Neural progenitor cell (in vitro differentiated cells): ENCODE results near the gene MAPRE2. TPM values are rescaled to one million over a fixed set of nuclear protein-coding genes. Genes with fewer than 3 reads are reported as not detected.

Experiments used
- DNase-seq: peaks from one replicate; pipeline ENCODE4 v3.0.0-alpha.2; 2016; ENCODE audit warnings: low spot score
- H2AFZ ChIP-seq: fragments of 200-600 bp; sonication (generic); replicated peaks from 2 replicates; pipeline ENCODE4 v1.6.1; 2016; ENCODE audit warnings: antibody characterized with exemption
- H3F3A ChIP-seq: fragments of 200-600 bp; sonication (generic); 2 replicates; pipeline ENCODE4 v1.6.1; 2016; ENCODE audit warnings: antibody characterized with exemption, low read depth
- H3K27ac ChIP-seq: fragments of 200-600 bp; sonication (generic); 2 replicates; pipeline ENCODE4 v1.5.1; 2016; ENCODE audit warnings: mild to moderate bottlenecking
- H3K27me3 ChIP-seq: fragments of 200-600 bp; sonication (generic); 2 replicates; pipeline ENCODE4 v1.6.1; 2016; ENCODE audit warnings: mild to moderate bottlenecking, moderate library complexity
- H3K36me3 ChIP-seq: fragments of 200-600 bp; sonication (generic); 2 replicates; pipeline ENCODE4 v1.5.1; 2016
- H3K4me1 ChIP-seq: fragments of 200-600 bp; sonication (generic); 2 replicates; pipeline ENCODE4 v1.6.1; 2016; ENCODE audit warnings: mixed run types
- H3K4me2 ChIP-seq: fragments of 200-600 bp; sonication (generic); 2 replicates; pipeline ENCODE4 v1.6.1; 2016
- H3K4me3 ChIP-seq: fragments of 200-600 bp; sonication (generic); 2 replicates; pipeline ENCODE4 v1.5.1; 2016
- H3K79me2 ChIP-seq: fragments of 200-600 bp; sonication (generic); 2 replicates; pipeline ENCODE4 v1.6.1; 2016; ENCODE audit warnings: low read depth
- H3K9ac ChIP-seq: fragments of 200-600 bp; sonication (generic); 2 replicates; pipeline ENCODE4 v1.6.1; 2016
- H3K9me3 ChIP-seq: fragments of 200-600 bp; sonication (generic); 2 replicates; pipeline ENCODE4 v1.5.1; 2016; ENCODE audit warnings: low read depth
- H4K20me1 ChIP-seq: fragments of 200-600 bp; sonication (generic); 2 replicates; pipeline ENCODE4 v1.6.1; 2016; ENCODE audit warnings: low read depth
- H3K27ac Mint-ChIP-seq: 3 replicates; pipeline ENCODE4 v1.8.0; 2021; ENCODE audit warnings: mixed read lengths
- H3K27me3 Mint-ChIP-seq: 2 replicates; pipeline ENCODE4 v1.8.0; 2022; ENCODE audit warnings: low read depth, mild to moderate bottlenecking, inconsistent platforms, moderate library complexity, mixed read lengths; ENCODE audit not compliant: insufficient read depth
- H3K36me3 Mint-ChIP-seq: 3 replicates; pipeline ENCODE4 v1.8.0; 2021; ENCODE audit warnings: mixed read lengths
- H3K4me1 Mint-ChIP-seq: 3 replicates; pipeline ENCODE4 v1.8.0; 2021; ENCODE audit warnings: mixed read lengths
- H3K4me3 Mint-ChIP-seq: 3 replicates; pipeline ENCODE4 v1.8.0; 2021; ENCODE audit warnings: mild to moderate bottlenecking, moderate library complexity, mixed read lengths
- H3K9me3 Mint-ChIP-seq: 3 replicates; pipeline ENCODE4 v1.8.0; 2020; ENCODE audit warnings: mixed read lengths
- EZH2 ChIP-seq: fragments of 200-600 bp; sonication (generic); IDR thresholded peaks from 2 replicates; pipeline ENCODE4 v1.6.1; 2017; ENCODE audit warnings: antibody characterized with exemption, mild to moderate bottlenecking, moderate library complexity
- EZH2phosphoT487 ChIP-seq: fragments of 200-600 bp; sonication (generic); IDR thresholded peaks from 2 replicates; pipeline ENCODE4 v1.6.1; 2017; ENCODE audit warnings: antibody characterized with exemption
- total RNA-seq: library from RNA; depleted of rRNA; stranded (reverse); fragments of >200 nt; gene quantifications from 2 replicates; pipeline ENCODE4 v1.2.3, GENCODE V29; 2015; ENCODE audit warnings: low replicate concordance
- TF ChIP-seq, protein P1 (sequence below): fragments of 200-600 bp; sonication (generic); IDR thresholded peaks from 2 replicates; pipeline ENCODE4 v1.5.1; 2017; ENCODE audit warnings: antibody characterized with exemption, mild to moderate bottlenecking

Gene MAPRE2
- total RNA-seq, 1 donor from 2014 or later: 34.6 TPM

DNA sequence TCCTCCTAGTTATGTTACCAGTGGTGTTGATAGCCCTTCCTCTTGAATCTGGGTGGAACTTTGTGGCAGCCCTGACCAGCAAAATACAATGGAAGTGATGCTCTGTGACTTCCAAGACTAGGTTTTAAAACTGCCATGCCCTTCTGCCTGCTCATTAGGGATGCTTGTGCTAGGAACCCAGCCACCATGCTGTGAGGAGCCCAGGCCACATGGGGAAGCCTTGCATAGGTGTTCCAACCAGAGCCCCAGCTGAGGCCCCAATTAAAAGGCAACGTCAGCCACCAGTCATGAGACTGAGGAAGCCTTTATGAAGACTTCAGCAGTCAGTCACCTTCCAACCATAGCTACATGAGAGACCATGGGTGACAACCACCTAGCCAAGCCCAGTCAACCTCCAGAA, 14.0 kb upstream of the MAPRE2 start:
- Histone ChIP-seq H3K4me2 (no peak overlapping the region), H3K27me3 (no peaks in the 10 kb centered on the region), H3K4me3 (no peak overlapping the region), H3K9ac (no peak overlapping the region), H3F3A (no peaks in the 10 kb centered on the region), H3K4me1 (no peaks in the 10 kb centered on the region), H3K27ac (no peak overlapping the region), H4K20me1 (no peaks in the 10 kb centered on the region), H2AFZ (peak overlapping the region; percentile 84), H3K9me3 (no peaks in the 10 kb centered on the region), H3K36me3 (no peaks in the 10 kb centered on the region), H3K79me2 (no peaks in the 10 kb centered on the region)
- Mint-ChIP-seq H3K27me3 (peaks cover 2% of the 10 kb centered on the region), H3K4me3 (no peak overlapping the region), H3K4me1 (peaks cover 17% of the 10 kb centered on the region), H3K9me3 (no peaks in the 10 kb centered on the region), H3K36me3 (no peaks in the 10 kb centered on the region), H3K27ac (no peak overlapping the region)
- TF ChIP-seq EZH2: no peak
- no peak for TF ChIP-seq EZH2phosphoT487
- TF ChIP-seq, protein P1, sequence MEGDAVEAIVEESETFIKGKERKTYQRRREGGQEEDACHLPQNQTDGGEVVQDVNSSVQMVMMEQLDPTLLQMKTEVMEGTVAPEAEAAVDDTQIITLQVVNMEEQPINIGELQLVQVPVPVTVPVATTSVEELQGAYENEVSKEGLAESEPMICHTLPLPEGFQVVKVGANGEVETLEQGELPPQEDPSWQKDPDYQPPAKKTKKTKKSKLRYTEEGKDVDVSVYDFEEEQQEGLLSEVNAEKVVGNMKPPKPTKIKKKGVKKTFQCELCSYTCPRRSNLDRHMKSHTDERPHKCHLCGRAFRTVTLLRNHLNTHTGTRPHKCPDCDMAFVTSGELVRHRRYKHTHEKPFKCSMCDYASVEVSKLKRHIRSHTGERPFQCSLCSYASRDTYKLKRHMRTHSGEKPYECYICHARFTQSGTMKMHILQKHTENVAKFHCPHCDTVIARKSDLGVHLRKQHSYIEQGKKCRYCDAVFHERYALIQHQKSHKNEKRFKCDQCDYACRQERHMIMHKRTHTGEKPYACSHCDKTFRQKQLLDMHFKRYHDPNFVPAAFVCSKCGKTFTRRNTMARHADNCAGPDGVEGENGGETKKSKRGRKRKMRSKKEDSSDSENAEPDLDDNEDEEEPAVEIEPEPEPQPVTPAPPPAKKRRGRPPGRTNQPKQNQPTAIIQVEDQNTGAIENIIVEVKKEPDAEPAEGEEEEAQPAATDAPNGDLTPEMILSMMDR: no peak
- no peak for DNase-seq

DNA sequence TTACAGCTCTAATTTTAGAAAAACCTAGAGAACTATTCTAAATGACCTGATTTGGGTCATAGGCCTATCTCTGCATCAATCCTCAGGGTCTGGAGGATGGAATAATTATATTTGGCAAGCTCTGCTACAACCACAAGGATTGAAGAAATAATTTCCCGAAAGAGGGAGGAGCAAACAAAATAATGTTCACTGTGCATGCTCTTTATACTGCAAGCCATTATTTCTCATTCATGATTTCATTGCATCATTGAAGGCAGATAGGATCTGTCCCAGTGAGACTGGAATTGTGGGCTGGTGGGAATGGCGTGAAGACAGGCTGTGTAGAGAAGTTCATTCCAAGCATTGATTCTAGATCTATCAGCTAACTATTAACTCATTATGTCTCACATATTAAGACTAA, 12.7 kb upstream of the MAPRE2 start:
- Histone ChIP-seq H4K20me1 (no peaks in the 10 kb centered on the region), H3K9ac (no peak overlapping the region), H3F3A (no peaks in the 10 kb centered on the region), H3K9me3 (no peaks in the 10 kb centered on the region), H3K27me3 (no peaks in the 10 kb centered on the region), H3K4me2 (no peak overlapping the region), H3K79me2 (no peaks in the 10 kb centered on the region), H3K27ac (no peak overlapping the region), H3K4me3 (no peak overlapping the region), H3K4me1 (no peaks in the 10 kb centered on the region), H3K36me3 (no peaks in the 10 kb centered on the region), H2AFZ (no peak overlapping the region)
- Mint-ChIP-seq H3K36me3 (no peaks in the 10 kb centered on the region), H3K27me3 (peaks cover 2% of the 10 kb centered on the region), H3K27ac (no peak overlapping the region), H3K9me3 (no peaks in the 10 kb centered on the region), H3K4me3 (no peak overlapping the region), H3K4me1 (peaks cover 17% of the 10 kb centered on the region)
- TF ChIP-seq EZH2 (no peak), EZH2phosphoT487 (no peak)
- TF ChIP-seq, protein P1: no peak
- DNase-seq: no peak

DNA sequence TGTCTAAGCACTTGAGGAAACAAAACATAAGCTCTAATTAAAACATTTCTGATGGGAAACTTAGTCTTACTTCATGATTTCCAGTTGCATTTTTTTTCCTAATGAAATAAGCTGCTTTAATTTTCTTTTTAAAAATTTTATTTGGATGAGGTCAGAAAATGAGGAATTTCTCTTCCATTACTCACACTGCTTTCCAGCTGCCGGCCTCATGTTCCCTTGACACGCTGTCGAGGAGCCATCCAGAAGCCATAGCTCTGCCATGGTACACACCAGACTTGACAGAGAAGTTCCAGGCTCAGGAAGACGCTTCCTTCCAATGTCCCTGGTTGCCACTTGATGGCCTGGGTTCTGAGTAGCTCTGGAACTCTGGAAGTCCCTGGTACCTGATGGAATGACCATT, 12.1 kb upstream of the MAPRE2 start:
- Histone ChIP-seq H3K4me2 (no peak overlapping the region), H3K27ac (no peak overlapping the region), H3K9me3 (no peaks in the 10 kb centered on the region), H3K27me3 (no peaks in the 10 kb centered on the region), H4K20me1 (no peaks in the 10 kb centered on the region), H3K36me3 (no peaks in the 10 kb centered on the region), H3K79me2 (no peaks in the 10 kb centered on the region), H3K4me3 (no peak overlapping the region), H2AFZ (no peak overlapping the region), H3K9ac (no peak overlapping the region), H3K4me1 (no peaks in the 10 kb centered on the region), H3F3A (no peaks in the 10 kb centered on the region)
- H3K27ac Mint-ChIP-seq: no peak overlapping the region
- no peaks in the 10 kb centered on the region for H3K36me3 Mint-ChIP-seq
- H3K4me1 Mint-ChIP-seq: peaks cover 17% of the 10 kb centered on the region
- H3K9me3 Mint-ChIP-seq: no peaks in the 10 kb centered on the region
- TF ChIP-seq EZH2 (no peak), EZH2phosphoT487 (no peak)
- TF ChIP-seq, protein P1: no peak
- no peak for DNase-seq
- no peak overlapping the region for H3K4me3 Mint-ChIP-seq
- peaks cover 2% of the 10 kb centered on the region for H3K27me3 Mint-ChIP-seq

DNA sequence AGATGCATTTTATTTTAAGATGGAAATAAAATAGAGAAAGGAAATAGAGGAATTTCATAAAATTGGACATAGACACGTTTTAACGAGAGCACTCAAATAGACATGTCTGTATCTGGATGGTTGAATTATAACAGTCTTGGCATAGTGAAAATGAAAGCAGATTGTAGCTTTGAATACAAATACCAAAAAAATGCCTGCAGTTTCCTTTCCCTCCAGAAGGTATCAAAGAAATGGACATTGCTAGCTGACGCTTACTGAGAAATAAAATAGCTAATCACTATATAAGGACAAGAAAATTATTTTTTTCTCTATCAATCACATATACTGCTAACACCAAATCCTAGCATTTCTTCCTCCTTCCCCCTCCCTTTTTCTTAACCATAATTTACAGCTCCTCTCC, 11.4 kb upstream of the MAPRE2 start:
- H3K4me3 ChIP-seq: no peak overlapping the region
- no peaks in the 10 kb centered on the region for H3K27me3 ChIP-seq
- Mint-ChIP-seq H3K36me3 (no peaks in the 10 kb centered on the region), H3K9me3 (no peaks in the 10 kb centered on the region), H3K27me3 (peaks cover 2% of the 10 kb centered on the region), H3K4me1 (peaks cover 17% of the 10 kb centered on the region), H3K27ac (no peak overlapping the region), H3K4me3 (no peak overlapping the region)
- TF ChIP-seq EZH2: no peak
- TF ChIP-seq, protein P1: no peak
- no peak for TF ChIP-seq EZH2phosphoT487
- H2AFZ ChIP-seq: no peak overlapping the region
- H3K27ac ChIP-seq: no peak overlapping the region
- no peak overlapping the region for H3K9ac ChIP-seq
- no peaks in the 10 kb centered on the region for H3K79me2 ChIP-seq
- no peaks in the 10 kb centered on the region for H4K20me1 ChIP-seq
- no peak for DNase-seq
- no peak overlapping the region for H3K4me2 ChIP-seq
- no peaks in the 10 kb centered on the region for H3K4me1 ChIP-seq
- H3F3A ChIP-seq: no peaks in the 10 kb centered on the region
- no peaks in the 10 kb centered on the region for H3K9me3 ChIP-seq
- no peaks in the 10 kb centered on the region for H3K36me3 ChIP-seq
